SU-DHL-6 (cell line): Measurements from ENCODE around the gene LRRC4B.

Experiments used
- H2AFZ ChIP-seq: fragments of 200-600 bp; sonication (generic); 2 replicates; pipeline ENCODE4 v1.6.1; 2014; ENCODE audit warnings: low read depth, mild to moderate bottlenecking, moderate library complexity, mixed read lengths, antibody characterized with exemption, low read length; ENCODE audit not compliant: severe bottlenecking
- H3F3A ChIP-seq: fragments of 200-600 bp; shearing (Covaris generic); 2 replicates; pipeline ENCODE4 v1.6.0; 2016; ENCODE audit warnings: antibody characterized with exemption, mild to moderate bottlenecking; ENCODE audit not compliant: insufficient read depth
- H3K27ac ChIP-seq: fragments of 200-600 bp; sonication (generic); 2 replicates; pipeline ENCODE4 v1.5.1; 2016; ENCODE audit warnings: low read depth, mild to moderate bottlenecking, low read length, moderate library complexity, mixed read lengths
- H3K27me3 ChIP-seq: fragments of 200-600 bp; sonication (generic), shearing (Covaris generic); 2 replicates; pipeline ENCODE4 v1.6.0; 2014; ENCODE audit warnings: mild to moderate bottlenecking, low read length
- H3K36me3 ChIP-seq: fragments of 200-600 bp; sonication (generic); 2 replicates; pipeline ENCODE4 v1.6.1; 2014; ENCODE audit warnings: mild to moderate bottlenecking, low read length, mixed read lengths
- H3K4me2 ChIP-seq: fragments of 300-600, 200-600 bp; shearing (Covaris generic), sonication (generic); 2 replicates; pipeline ENCODE4 v1.6.0; 2014; ENCODE audit warnings: low read length, low read depth, mild to moderate bottlenecking; ENCODE audit not compliant: poor library complexity, severe bottlenecking
- H3K4me3 ChIP-seq: fragments of 200-600 bp; sonication (generic); 2 replicates; pipeline ENCODE4 v1.5.1; 2014; ENCODE audit warnings: antibody characterized with exemption, low read length, mild to moderate bottlenecking, mixed read lengths; ENCODE audit not compliant: insufficient read depth, poor library complexity, severe bottlenecking
- H3K79me2 ChIP-seq: fragments of 200-600 bp; sonication (generic); 2 replicates; pipeline ENCODE4 v1.6.1; 2014; ENCODE audit warnings: mild to moderate bottlenecking, low read length, moderate library complexity; ENCODE audit not compliant: insufficient read depth
- H3K9ac ChIP-seq: fragments of 200-600 bp; sonication (generic); 2 replicates; pipeline ENCODE4 v1.7.0; 2014; ENCODE audit warnings: mild to moderate bottlenecking, low read length
- H3K9me2 ChIP-seq: fragments of 200-600 bp; sonication (generic); replicated peaks from 2 replicates; pipeline ENCODE4 v1.6.1; 2014; ENCODE audit warnings: low read length; ENCODE audit not compliant: insufficient read depth
- H3K9me3 ChIP-seq: fragments of 200-600 bp; sonication (generic); 2 replicates; pipeline ENCODE4 v1.6.1; 2014; ENCODE audit warnings: low read length, mixed read lengths; ENCODE audit not compliant: insufficient read depth
- H4K20me1 ChIP-seq: fragments of 200-600 bp; sonication (generic); 2 replicates; pipeline ENCODE4 v1.6.1; 2014; ENCODE audit warnings: low read depth, mild to moderate bottlenecking, antibody characterized with exemption, low read length, moderate library complexity, mixed read lengths
- EZH2phosphoT487 ChIP-seq: fragments of 200-600 bp; sonication (generic), shearing (Covaris generic); conservative IDR thresholded peaks from 2 replicates; pipeline ENCODE4 v1.6.1; 2018; ENCODE audit warnings: mild to moderate bottlenecking, antibody characterized with exemption, low read length, moderate library complexity, mixed read lengths
- TF ChIP-seq, protein P1 (sequence below): fragments of 200-600 bp; sonication (generic); IDR thresholded peaks from one replicate; pipeline ENCODE4 v1.5.1; 2017; ENCODE audit warnings: antibody characterized with exemption, mild to moderate bottlenecking, low read length, moderate library complexity; ENCODE audit not compliant: insufficient read depth, poor library complexity, severe bottlenecking

LRRC4B gene

DNA sequence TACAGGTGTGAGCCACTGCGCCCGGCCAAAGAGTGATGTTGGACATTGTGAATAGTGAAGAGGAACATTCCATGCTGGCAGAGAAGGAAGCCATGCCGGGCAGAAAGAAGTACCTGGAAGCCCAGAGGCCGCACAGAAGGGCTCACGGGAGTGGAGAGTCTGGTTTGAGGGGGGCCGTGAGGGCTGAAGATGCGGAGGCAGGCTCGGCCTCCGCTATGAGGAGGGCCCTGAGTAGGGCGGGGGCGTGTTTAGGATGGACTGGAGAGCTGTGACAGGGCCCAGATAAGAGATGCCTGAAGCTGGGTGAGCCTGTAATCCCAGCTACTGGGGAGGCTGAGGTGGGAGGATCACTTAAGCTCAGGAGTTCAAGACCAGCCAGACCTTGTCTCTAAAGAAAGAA is 58.9 kb downstream of the LRRC4B start:
- no peaks in the 10 kb centered on the region for H4K20me1 ChIP-seq
- no peak overlapping the region for H3K4me3 ChIP-seq
- no peak overlapping the region for H3K4me2 ChIP-seq
- no peaks in the 10 kb centered on the region for H3K9me2 ChIP-seq
- no peak overlapping the region for H2AFZ ChIP-seq
- no peaks in the 10 kb centered on the region for H3K9me3 ChIP-seq
- H3K27ac ChIP-seq: no peak overlapping the region
- no peak overlapping the region for H3K9ac ChIP-seq
- H3K79me2 ChIP-seq: no peaks in the 10 kb centered on the region
- TF ChIP-seq EZH2phosphoT487: no peak
- TF ChIP-seq, protein P1, sequence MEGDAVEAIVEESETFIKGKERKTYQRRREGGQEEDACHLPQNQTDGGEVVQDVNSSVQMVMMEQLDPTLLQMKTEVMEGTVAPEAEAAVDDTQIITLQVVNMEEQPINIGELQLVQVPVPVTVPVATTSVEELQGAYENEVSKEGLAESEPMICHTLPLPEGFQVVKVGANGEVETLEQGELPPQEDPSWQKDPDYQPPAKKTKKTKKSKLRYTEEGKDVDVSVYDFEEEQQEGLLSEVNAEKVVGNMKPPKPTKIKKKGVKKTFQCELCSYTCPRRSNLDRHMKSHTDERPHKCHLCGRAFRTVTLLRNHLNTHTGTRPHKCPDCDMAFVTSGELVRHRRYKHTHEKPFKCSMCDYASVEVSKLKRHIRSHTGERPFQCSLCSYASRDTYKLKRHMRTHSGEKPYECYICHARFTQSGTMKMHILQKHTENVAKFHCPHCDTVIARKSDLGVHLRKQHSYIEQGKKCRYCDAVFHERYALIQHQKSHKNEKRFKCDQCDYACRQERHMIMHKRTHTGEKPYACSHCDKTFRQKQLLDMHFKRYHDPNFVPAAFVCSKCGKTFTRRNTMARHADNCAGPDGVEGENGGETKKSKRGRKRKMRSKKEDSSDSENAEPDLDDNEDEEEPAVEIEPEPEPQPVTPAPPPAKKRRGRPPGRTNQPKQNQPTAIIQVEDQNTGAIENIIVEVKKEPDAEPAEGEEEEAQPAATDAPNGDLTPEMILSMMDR: no peak
- no peaks in the 10 kb centered on the region for H3K27me3 ChIP-seq
- no peaks in the 10 kb centered on the region for H3F3A ChIP-seq
- no peaks in the 10 kb centered on the region for H3K36me3 ChIP-seq

DNA sequence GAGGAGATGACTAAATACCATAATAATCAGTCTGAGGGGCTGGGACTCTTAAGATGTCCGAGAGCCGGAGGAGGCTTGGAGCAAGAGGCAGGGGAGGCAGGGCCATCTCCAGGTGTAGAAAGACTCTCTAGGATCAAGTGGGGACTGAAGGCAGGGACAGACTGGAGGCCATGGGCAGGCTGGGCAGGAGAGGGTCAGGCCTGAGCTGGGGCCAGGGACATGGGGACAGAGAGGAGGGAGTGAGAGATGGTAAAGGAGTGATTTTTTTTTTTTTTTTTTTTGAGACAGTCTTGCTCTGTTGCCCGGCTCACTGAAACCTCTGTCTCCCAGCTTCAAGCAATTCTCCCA is 59.4 kb downstream of the LRRC4B start:
- TF ChIP-seq, protein P1: no peak
- Histone ChIP-seq H3K36me3 (no peaks in the 10 kb centered on the region), H3K4me2 (no peak overlapping the region), H3K9ac (no peak overlapping the region), H4K20me1 (no peaks in the 10 kb centered on the region), H3K9me3 (no peaks in the 10 kb centered on the region), H3F3A (no peaks in the 10 kb centered on the region), H3K79me2 (no peaks in the 10 kb centered on the region), H3K9me2 (no peaks in the 10 kb centered on the region), H3K27me3 (no peaks in the 10 kb centered on the region), H3K4me3 (no peak overlapping the region), H2AFZ (no peak overlapping the region), H3K27ac (no peak overlapping the region)

DNA sequence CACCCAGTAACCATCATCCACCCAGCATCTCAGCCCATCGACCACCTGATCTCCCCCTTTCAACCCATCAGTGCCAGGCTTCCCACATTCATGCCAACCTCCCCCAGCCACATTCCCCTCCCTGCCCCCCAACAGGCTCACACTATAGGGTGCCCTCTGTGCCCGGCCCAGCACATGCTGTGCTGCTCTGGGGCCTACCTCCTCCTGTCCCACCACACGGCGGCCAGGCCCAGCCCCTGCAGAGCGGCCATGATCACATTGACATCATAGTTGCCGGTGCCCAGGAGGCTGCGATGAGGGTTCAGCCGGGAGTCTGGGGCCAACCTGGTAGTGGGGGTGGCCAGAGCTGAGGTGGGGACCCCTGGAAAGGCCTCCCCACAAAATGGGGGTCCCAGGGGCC is 60.9 kb downstream of the LRRC4B start:
- Histone ChIP-seq H4K20me1 (no peaks in the 10 kb centered on the region), H3K9ac (no peak overlapping the region), H3K27ac (no peak overlapping the region), H3K79me2 (no peaks in the 10 kb centered on the region), H2AFZ (no peak overlapping the region), H3K9me3 (no peaks in the 10 kb centered on the region), H3F3A (no peaks in the 10 kb centered on the region), H3K27me3 (no peaks in the 10 kb centered on the region), H3K4me2 (no peak overlapping the region), H3K9me2 (no peaks in the 10 kb centered on the region), H3K36me3 (no peaks in the 10 kb centered on the region), H3K4me3 (no peak overlapping the region)
- TF ChIP-seq, protein P1: no peak
- no peak for TF ChIP-seq EZH2phosphoT487

DNA sequence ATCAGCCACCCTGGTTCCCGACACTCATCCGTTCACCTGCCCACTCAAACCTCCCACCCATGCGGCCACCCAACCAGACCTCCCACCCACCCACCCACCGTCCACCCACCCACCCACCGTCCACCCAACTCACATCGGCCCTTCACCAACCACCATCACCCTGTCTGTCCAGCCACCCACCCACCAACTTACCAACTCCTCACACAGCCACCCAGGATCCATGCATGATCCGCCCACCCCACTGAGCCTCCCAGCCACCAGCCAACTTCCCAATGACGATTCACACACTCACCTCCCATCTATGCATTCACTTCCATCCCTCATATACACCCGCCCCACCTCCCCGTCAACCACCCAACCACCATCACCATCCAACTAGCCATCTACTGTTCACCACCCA is 61.5 kb downstream of the LRRC4B start:
- no peaks in the 10 kb centered on the region for H3K79me2 ChIP-seq
- TF ChIP-seq EZH2phosphoT487: no peak
- TF ChIP-seq, protein P1: no peak

More for the DNA sequence above, 61.5 kb downstream of the LRRC4B start:
- no peaks in the 10 kb centered on the region for H4K20me1 ChIP-seq
- H3K27me3 ChIP-seq: no peaks in the 10 kb centered on the region
- H3K36me3 ChIP-seq: no peaks in the 10 kb centered on the region
- H3F3A ChIP-seq: no peaks in the 10 kb centered on the region
- H3K4me2 ChIP-seq: no peak overlapping the region
- H3K9me2 ChIP-seq: no peaks in the 10 kb centered on the region
- no peak overlapping the region for H3K9ac ChIP-seq
- H3K9me3 ChIP-seq: no peaks in the 10 kb centered on the region
- H2AFZ ChIP-seq: no peak overlapping the region
- H3K4me3 ChIP-seq: no peak overlapping the region
- H3K27ac ChIP-seq: no peak overlapping the region
